PC-3 (cell line): Measurements from ENCODE around the gene ABCG8. TPM values are rescaled to one million over a fixed set of nuclear protein-coding genes. Genes with fewer than 3 reads are reported as not detected.

Source experiments
- ATAC-seq: fragments of 200-7000 bp; cut with Tn5 transposase; 2 replicates; pipeline ENCODE4 v1.9.1; 2020; ENCODE audit warnings: mild to moderate bottlenecking, moderate library complexity
- Bru-seq: library from RNA; stranded (reverse); fragments of 400-500 nt; gene quantifications from one replicate; lab custom pipeline; 2021; lab: Mats Ljungman, UMichigan
- BruChase-seq, 2 experiments: library from RNA; stranded (reverse); fragments of 400-500 nt; gene quantifications; one replicate each; lab custom pipeline; 2021; lab: Mats Ljungman, UMichigan
- BruUV-seq: library from RNA; stranded (reverse); fragments of 400-500 nt; replicated peaks from 2 replicates; lab custom pipeline; 2021; lab: Mats Ljungman, UMichigan
- CTCF ChIA-PET: fragments of 300-600 bp; sonication (Branson Sonifier 250); formaldehyde crosslinking; loops from one replicate; lab custom pipeline; 2022; ENCODE audit warnings: antibody characterized with exemption; lab: Charles Lee
- POLR2A ChIA-PET: fragments of 300-600 bp; sonication (Branson Sonifier 250); formaldehyde crosslinking; loops from one replicate; lab custom pipeline; 2022; ENCODE audit warnings: antibody characterized with exemption; ENCODE audit not compliant: unreplicated experiment; lab: Charles Lee
- DNase-seq: peaks from one replicate; pipeline ENCODE4 v3.0.0-alpha.2; 2015
- H2AFZ ChIP-seq: fragments of 300-600 bp; sonication (generic); 2 replicates; pipeline ENCODE4 v1.6.0; 2016; ENCODE audit warnings: antibody characterized with exemption, low read length
- H3F3A ChIP-seq: fragments of 300-600 bp; sonication (generic); one replicate; pipeline ENCODE4 v1.6.0; 2017; ENCODE audit warnings: antibody characterized with exemption, low read length, control low read depth, mild to moderate bottlenecking; ENCODE audit not compliant: unreplicated experiment
- H3K27ac ChIP-seq: fragments of 300-600 bp; sonication (generic); 2 replicates; pipeline ENCODE4 v1.5.1; 2016; ENCODE audit warnings: mild to moderate bottlenecking, low read length
- H3K27me3 ChIP-seq: fragments of 300-600 bp; sonication (generic); 2 replicates; pipeline ENCODE4 v1.6.1; 2016; ENCODE audit warnings: low read length, mixed read lengths
- H3K36me3 ChIP-seq: fragments of 300-600 bp; sonication (generic); 2 replicates; pipeline ENCODE4 v1.6.1; 2016; ENCODE audit warnings: low read depth, mixed run types, low read length, mixed read lengths
- H3K4me1 ChIP-seq: fragments of 300-600 bp; sonication (generic); 2 replicates; pipeline ENCODE4 v1.5.1; 2016; ENCODE audit warnings: low read length; ENCODE audit not compliant: insufficient read depth
- H3K4me2 ChIP-seq: fragments of 300-600 bp; sonication (generic); 2 replicates; pipeline ENCODE4 v1.6.0; 2016; ENCODE audit warnings: low read length
- H3K4me3 ChIP-seq: fragments of 300-600 bp; sonication (generic); 2 replicates; pipeline ENCODE4 v1.5.1; 2016; ENCODE audit warnings: mild to moderate bottlenecking, low read length, mixed read lengths
- H3K79me2 ChIP-seq: fragments of 300-600 bp; sonication (generic); 2 replicates; pipeline ENCODE4 v1.6.1; 2017; ENCODE audit warnings: low read length, mixed read lengths
- H3K9ac ChIP-seq: fragments of 300-600 bp; sonication (generic); 2 replicates; pipeline ENCODE4 v1.6.0; 2016; ENCODE audit warnings: mild to moderate bottlenecking, low read length
- H3K9me2 ChIP-seq: fragments of 300-600 bp; sonication (generic); replicated peaks from 2 replicates; pipeline ENCODE4 v1.6.1; 2016; ENCODE audit warnings: mixed run types, low read length, mixed read lengths
- H3K9me3 ChIP-seq: fragments of 300-600 bp; sonication (generic); 2 replicates; pipeline ENCODE4 v1.6.1; 2016; ENCODE audit warnings: low read length, mixed read lengths
- H4K20me1 ChIP-seq: fragments of 300-600 bp; sonication (generic); 2 replicates; pipeline ENCODE4 v1.6.1; 2016; ENCODE audit warnings: low read length, mixed read lengths
- CTCF ChIP-seq: fragments of 300-600 bp; sonication (generic); conservative IDR thresholded peaks from 2 replicates; pipeline ENCODE4 v1.5.1; 2017; ENCODE audit warnings: antibody characterized with exemption, low read depth, mild to moderate bottlenecking, low read length
- EZH2 ChIP-seq: fragments of 300-600 bp; sonication (generic); IDR thresholded peaks from one replicate; pipeline ENCODE4 v1.6.1; 2017; ENCODE audit warnings: antibody characterized with exemption, mild to moderate bottlenecking, low read length; ENCODE audit not compliant: unreplicated experiment
- EZH2phosphoT487 ChIP-seq: fragments of 300-600 bp; sonication (generic); IDR thresholded peaks from 2 replicates; pipeline ENCODE4 v1.6.1; 2018; ENCODE audit warnings: mild to moderate bottlenecking, antibody characterized with exemption, low read length, borderline replicate concordance
- intact Hi-C: fragments of 100-400 bp; cut with micrococcal nuclease; formaldehyde crosslinking; loops from 2 replicates; pipeline ENCODE4 v1.9.0; 2023
- long read RNA-seq: library from polyadenylated mRNA; unstranded; transcript quantifications from one replicate; pipeline ENCODE4 v2.0.0, GENCODE V29; 2021; ENCODE audit not compliant: unreplicated experiment
- total RNA-seq: library from RNA; depleted of rRNA; stranded (reverse); fragments of >200 nt; gene quantifications from 2 replicates; pipeline ENCODE4 v1.2.3, GENCODE V29; 2014; rRNA removed

The ABCG8 gene
- not detected in 2 replicates for total RNA-seq
- Bru-seq, nascent RNA: percentile 4 among the genes with signal in this experiment
- BruChase-seq, experiment 1, labeled RNA remaining after a 6-hour chase: percentile 11 among the genes with signal in this experiment
- percentile 4 among the genes with signal in this experiment for BruChase-seq, experiment 2, labeled RNA remaining after a 2-hour chase
- long read RNA-seq: 0 reads

- Histone ChIP-seq H3K27ac (no peak within 1 kb of the TSS), H3K9me3 (no peaks in the 10 kb centered on the region), H3F3A (no peaks in the 10 kb centered on the region), H3K4me1 (no peaks in the 10 kb centered on the region), H3K9ac (no peak within 1 kb of the TSS), H3K36me3 (no peaks in the 10 kb centered on the region), H3K4me2 (no peak within 1 kb of the TSS), H3K4me3 (no peak within 1 kb of the TSS), H3K27me3 (no peaks in the 10 kb centered on the region), H4K20me1 (no peaks in the 10 kb centered on the region), H3K9me2 (no peaks in the 10 kb centered on the region), H2AFZ (no peak within 1 kb of the TSS), H3K79me2 (no peaks in the 10 kb centered on the region)
- ChIA-PET CTCF (no interaction called here), POLR2A (no interaction called here)
- ATAC-seq: no peak
- intact Hi-C loops: no loop called here
- TF ChIP-seq EZH2 (no peak), EZH2phosphoT487 (no peak), CTCF (no peak)
- no peak for DNase-seq
- no TSS peak for BruUV-seq
Measured at GRCh38 chr2:43838560-43839267, at the start of gene ABCG8, which contains the start of gene ABCG5. ABCG8 (plus strand) TSS chr2:43838971; CDS start chr2:43839054, 83 bp downstream. ABCG5 (minus strand) TSS chr2:43838839; CDS start chr2:43838679, 160 bp downstream.

GRCh38 chr2:43790147-43790546, 48.6 kb upstream of the ABCG8 start:
- intact Hi-C loops: no loop called here
- H4K20me1 ChIP-seq: no peaks in the 10 kb centered on the region
- no peaks in the 10 kb centered on the region for H3K9me2 ChIP-seq
- no peaks in the 10 kb centered on the region for H3K9me3 ChIP-seq
- ATAC-seq (no peak), DNase-seq (no peak)
- H3K9ac ChIP-seq: no peak overlapping the region
- H3K27ac ChIP-seq: no peak overlapping the region
- H2AFZ ChIP-seq: no peak overlapping the region
- H3K79me2 ChIP-seq: no peaks in the 10 kb centered on the region
- BruUV-seq: no TSS peak
- no peaks in the 10 kb centered on the region for H3K4me1 ChIP-seq
- H3F3A ChIP-seq: no peaks in the 10 kb centered on the region
- H3K4me2 ChIP-seq: no peak overlapping the region
- H3K36me3 ChIP-seq: no peaks in the 10 kb centered on the region
- ChIA-PET CTCF (no interaction called here), POLR2A (no interaction called here)
- TF ChIP-seq CTCF (no peak), EZH2phosphoT487 (no peak), EZH2 (no peak)
- no peak overlapping the region for H3K4me3 ChIP-seq
- H3K27me3 ChIP-seq: no peaks in the 10 kb centered on the region
